Measurements from ENCODE around the gene MCM7.

DNA sequence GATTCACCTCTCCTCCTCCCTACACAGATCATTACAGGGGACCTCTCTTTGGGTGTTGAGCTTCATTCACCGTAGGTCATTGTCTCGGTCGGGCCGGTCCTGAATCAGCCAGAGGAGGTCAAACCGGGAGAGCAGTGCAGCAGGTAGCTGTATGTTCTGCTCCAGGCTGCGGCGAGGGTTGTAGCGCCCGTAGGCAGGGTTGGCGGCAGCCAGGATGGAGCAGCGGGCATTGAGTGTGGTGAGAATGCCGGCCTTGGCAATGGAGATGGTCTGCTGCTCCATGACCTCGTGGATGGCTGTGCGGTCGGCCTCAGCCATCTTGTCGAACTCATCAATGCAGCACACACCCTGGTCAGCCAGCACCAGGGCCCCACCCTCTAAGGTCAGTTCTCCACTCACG, 5.5 kb downstream of the MCM7 start:
- TF ChIP-seq, protein P1, sequence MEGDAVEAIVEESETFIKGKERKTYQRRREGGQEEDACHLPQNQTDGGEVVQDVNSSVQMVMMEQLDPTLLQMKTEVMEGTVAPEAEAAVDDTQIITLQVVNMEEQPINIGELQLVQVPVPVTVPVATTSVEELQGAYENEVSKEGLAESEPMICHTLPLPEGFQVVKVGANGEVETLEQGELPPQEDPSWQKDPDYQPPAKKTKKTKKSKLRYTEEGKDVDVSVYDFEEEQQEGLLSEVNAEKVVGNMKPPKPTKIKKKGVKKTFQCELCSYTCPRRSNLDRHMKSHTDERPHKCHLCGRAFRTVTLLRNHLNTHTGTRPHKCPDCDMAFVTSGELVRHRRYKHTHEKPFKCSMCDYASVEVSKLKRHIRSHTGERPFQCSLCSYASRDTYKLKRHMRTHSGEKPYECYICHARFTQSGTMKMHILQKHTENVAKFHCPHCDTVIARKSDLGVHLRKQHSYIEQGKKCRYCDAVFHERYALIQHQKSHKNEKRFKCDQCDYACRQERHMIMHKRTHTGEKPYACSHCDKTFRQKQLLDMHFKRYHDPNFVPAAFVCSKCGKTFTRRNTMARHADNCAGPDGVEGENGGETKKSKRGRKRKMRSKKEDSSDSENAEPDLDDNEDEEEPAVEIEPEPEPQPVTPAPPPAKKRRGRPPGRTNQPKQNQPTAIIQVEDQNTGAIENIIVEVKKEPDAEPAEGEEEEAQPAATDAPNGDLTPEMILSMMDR (IDR thresholded peaks at IDR 0.05) = no peak
- TF ChIP-seq POLR2AphosphoS5 (IDR thresholded peaks at IDR 0.05) (no peak), EP300 (IDR thresholded peaks at IDR 0.05) (no peak), POLR2A (IDR thresholded peaks at IDR 0.05) (no peak)

All from sigmoid colon (tissue), 4 donors.